Activated CD8-positive, alpha-beta memory T cell treated with anti-CD3 and anti-CD28 coated beads, Interleukin-2, amount 50 U/mL, for 1 hour (primary cell): ENCODE results near the gene ZNF865.

Source experiments
- DNase-seq: peaks from one replicate; pipeline ENCODE4 v3.0.0-alpha.2; 2020; ENCODE audit errors: extremely low read depth

Gene ZNF865

DNA sequence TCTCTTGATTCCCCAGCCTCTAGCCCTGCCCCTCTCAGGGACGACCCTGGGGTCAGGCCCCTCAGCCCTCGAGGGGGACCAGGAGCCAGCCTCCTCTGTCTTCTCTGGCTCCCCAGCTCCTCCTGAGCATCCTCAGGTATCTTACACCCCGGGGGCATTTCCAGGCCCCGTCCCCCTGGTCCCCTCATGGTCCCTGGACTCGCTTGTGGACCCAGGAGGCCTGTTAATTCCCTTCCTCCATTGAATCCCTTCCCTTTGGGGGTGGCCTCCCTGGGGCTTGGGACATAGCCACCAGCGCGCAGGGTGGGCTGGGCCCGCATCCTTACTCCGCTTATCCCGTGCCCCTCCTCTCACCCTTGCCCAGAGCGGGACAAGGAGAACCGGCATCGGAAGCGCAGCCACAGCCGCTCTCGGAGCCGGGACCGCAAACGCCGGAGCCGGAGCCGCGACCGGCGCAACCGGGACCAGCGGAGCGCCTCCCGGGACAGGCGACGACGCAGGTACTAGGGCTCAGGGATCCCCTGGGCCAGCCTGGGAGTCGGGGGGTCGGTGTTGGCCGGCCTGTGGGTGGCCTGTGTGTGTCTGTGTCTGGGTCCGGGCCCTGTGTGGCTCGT, 53.5 kb downstream of the ZNF865 start:
- no peak for DNase-seq

DNA sequence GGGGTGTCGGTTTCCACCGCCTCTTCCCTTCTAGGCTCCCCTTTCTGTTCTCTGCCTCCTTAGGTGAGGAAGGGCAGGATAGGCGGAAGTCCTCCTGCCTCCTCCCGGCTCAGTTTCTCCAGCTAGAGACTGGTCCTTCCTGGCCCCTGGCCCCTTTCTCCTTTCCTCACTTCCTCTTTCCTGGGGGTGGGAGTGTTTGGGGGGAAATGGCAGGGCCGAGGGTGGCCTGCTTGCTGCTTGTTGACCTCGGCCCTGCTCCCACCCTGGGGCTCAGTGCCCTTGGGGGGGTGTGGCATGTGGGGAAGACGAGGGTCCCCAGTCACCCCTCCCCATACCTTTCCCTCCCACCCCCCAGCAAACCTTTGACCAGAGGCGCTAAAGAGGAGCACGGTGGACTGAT, 54.4 kb downstream of the ZNF865 start:
- no peak for DNase-seq

DNA sequence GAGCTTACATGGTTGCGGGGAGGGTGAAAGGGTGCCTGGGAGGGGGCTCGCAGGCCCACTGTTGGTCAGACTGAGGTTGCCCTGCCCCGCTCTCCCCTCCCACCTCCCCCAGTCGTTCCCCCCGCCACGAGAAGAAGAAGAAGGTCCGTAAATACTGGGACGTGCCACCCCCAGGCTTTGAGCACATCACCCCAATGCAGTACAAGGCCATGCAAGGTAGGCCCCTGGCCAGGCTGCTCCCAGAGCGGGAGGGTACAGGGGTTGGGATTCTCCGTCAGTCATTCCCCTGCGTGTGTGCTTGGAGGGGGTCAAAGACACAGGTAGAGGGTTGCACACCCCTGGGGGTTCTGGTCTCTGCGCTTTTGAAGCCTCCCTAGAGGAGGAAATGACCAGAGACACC, 55.0 kb downstream of the ZNF865 start:
- no peak for DNase-seq

DNA sequence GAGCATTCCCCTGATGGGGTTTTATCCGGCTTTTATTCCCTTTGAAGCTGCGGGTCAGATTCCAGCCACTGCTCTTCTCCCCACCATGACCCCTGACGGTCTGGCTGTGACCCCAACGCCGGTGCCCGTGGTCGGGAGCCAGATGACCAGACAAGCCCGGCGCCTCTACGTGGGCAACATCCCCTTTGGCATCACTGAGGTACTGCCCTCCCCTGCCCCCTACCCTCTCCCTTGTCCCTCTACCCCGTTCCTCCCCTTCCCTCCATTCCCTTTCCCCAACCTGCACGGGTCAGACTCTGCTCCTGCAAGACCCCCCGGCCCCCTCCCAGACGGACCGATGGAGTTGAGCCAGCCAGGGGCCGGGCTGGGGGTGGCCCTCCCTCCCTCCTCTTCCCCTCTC, 55.5 kb downstream of the ZNF865 start:
- DNase-seq, result no peak

DNA sequence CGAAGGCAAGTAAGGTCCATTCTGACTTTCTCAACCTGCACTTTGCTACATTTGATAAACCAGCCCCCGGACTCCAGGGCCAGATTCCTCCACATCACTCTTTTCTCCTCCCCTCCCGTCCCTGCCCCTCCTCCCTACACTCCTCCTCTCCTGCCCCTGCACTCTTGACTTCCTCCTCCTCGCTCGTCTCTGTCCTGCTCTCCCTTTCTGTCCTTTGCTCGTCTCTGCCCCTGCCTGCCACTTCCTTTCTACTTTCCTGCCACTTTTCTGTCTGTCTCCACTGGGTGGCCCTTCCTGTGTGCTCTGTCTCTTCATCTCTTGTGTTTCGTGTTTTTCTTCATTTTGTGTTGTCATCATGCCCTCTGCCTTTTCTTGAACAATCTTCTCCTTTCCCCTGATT, 56.4 kb downstream of the ZNF865 start:
- no peak for DNase-seq

DNA sequence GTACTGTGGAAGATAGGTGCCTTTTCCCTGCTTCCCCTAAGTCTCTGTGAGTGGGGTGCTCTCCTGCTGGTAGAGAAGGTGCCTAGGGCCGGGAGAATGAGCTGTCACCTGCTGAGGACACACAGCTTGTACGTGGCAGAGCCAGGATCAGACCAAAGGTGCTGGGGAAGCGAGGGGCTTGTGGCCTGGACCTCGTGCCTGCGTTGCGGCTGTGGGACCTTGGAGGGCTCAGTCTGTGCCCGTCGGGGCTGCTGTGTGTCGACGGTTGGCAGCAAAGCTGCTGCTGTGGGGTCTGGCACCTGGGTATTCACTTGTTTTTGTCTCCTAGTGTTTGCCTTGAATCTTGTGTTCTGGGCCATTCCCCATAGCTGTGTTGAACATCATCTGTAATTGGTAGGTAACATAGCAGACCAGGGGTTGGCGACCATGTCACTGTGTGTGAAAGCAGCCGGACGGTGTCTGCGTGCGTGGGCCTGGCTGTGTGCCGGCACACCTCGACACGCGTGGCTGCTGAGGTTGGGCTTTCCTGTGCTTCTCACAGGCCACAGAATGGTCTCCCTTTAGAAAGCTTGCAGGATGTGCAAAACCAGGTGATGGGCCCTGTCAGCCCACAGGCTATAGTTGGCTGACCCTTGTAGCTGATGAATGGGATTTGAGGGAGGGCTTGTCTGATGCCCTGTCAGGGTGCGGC, 58.5 kb downstream of the ZNF865 start:
- DNase-seq, result no peak

DNA sequence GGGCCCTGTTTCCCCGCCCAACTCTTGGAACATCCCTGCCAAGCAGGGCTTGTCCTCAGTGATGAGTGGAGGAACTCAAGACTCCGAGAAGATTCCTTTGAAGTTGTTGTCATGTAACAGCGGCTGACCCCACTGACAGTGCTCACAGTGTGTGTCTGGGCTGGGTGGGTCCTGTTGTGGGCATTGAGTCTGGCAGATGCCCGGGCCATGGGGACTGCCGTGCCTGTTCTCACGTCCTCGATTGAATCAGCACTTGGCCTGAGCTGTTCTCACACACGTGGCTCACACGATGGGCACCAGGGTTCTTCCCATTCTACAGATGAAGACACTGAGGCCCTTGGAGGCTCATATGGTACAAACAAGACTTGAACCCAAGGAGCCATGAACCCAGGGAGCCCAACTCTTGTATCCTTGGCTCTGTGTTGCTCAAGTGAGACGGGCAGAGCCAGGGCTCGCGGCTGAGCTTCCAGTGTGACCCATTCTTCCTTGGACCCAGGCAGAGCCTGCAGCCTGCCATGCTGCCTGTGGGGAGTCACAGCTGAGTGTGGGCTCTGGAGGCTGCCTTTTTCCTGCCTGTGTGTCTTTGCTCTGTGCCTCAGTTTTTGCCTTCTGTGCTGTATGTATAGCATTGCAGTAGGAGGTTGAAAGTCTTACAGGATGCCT, 61.0 kb downstream of the ZNF865 start:
- no peak for DNase-seq
